Measurements from ENCODE around the gene TENT4B. TPM values are rescaled to one million over a fixed set of nuclear protein-coding genes. Genes with fewer than 3 reads are reported as not detected.
"Not testable (repeated sequence)": the region's sequence is repeated elsewhere in the genome, so short reads cannot be mapped to it uniquely, and the experiment has no call there.

Gene TENT4B
- total RNA-seq, 1 donor from 2014 or later = 10.9 TPM

- Mint-ChIP-seq H3K27me3 (ENCODE audit: low read depth) (peaks cover 2% of the 10 kb centered on the region), H3K4me1 (no peaks in the 10 kb centered on the region), H3K36me3 (peaks cover 2% of the 10 kb centered on the region), H3K4me3 (no peak overlapping the region), H3K9me3 (peaks cover 4% of the 10 kb centered on the region), H3K27ac (no peak overlapping the region)
- DNase-seq (ENCODE audit: low spot score in 2 of 2, unreplicated experiment in 2 of 2) = no peak
- TF ChIP-seq, protein P1, sequence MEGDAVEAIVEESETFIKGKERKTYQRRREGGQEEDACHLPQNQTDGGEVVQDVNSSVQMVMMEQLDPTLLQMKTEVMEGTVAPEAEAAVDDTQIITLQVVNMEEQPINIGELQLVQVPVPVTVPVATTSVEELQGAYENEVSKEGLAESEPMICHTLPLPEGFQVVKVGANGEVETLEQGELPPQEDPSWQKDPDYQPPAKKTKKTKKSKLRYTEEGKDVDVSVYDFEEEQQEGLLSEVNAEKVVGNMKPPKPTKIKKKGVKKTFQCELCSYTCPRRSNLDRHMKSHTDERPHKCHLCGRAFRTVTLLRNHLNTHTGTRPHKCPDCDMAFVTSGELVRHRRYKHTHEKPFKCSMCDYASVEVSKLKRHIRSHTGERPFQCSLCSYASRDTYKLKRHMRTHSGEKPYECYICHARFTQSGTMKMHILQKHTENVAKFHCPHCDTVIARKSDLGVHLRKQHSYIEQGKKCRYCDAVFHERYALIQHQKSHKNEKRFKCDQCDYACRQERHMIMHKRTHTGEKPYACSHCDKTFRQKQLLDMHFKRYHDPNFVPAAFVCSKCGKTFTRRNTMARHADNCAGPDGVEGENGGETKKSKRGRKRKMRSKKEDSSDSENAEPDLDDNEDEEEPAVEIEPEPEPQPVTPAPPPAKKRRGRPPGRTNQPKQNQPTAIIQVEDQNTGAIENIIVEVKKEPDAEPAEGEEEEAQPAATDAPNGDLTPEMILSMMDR (IDR thresholded peaks at IDR 0.05; ENCODE audit: unreplicated experiment) = no peak
These were observed 31.2 kb upstream of the TENT4B start for GRCh38 chr16:50121721-50122445.

- TF ChIP-seq, protein P1 (IDR thresholded peaks at IDR 0.05; ENCODE audit: unreplicated experiment) = no peak
- Mint-ChIP-seq H3K36me3 (peaks cover 2% of the 10 kb centered on the region), H3K4me1 (no peaks in the 10 kb centered on the region), H3K9me3 (peaks cover 4% of the 10 kb centered on the region), H3K4me3 (no peak overlapping the region), H3K27ac (no peak overlapping the region), H3K27me3 (ENCODE audit: low read depth) (peaks cover 2% of the 10 kb centered on the region)
- DNase-seq (ENCODE audit: low spot score in 2 of 2, unreplicated experiment in 2 of 2) = no peak
These were observed 29.7 kb upstream of the TENT4B start for GRCh38 chr16:50123417-50123816.

- no peaks in the 10 kb centered on the region for H3K4me1 Mint-ChIP-seq
- TF ChIP-seq, protein P1 (IDR thresholded peaks at IDR 0.05; ENCODE audit: unreplicated experiment) = no peak
- H3K4me3 Mint-ChIP-seq = no peak overlapping the region
- peaks cover 2% of the 10 kb centered on the region for H3K36me3 Mint-ChIP-seq
- H3K9me3 Mint-ChIP-seq = peaks cover 4% of the 10 kb centered on the region
- no peak overlapping the region for H3K27ac Mint-ChIP-seq
- H3K27me3 Mint-ChIP-seq (ENCODE audit: low read depth) = no peaks in the 10 kb centered on the region
- DNase-seq (ENCODE audit: low spot score in 2 of 2, unreplicated experiment in 2 of 2) = no peak
These were observed 28.3 kb upstream of the TENT4B start for GRCh38 chr16:50124769-50125168.

DNA sequence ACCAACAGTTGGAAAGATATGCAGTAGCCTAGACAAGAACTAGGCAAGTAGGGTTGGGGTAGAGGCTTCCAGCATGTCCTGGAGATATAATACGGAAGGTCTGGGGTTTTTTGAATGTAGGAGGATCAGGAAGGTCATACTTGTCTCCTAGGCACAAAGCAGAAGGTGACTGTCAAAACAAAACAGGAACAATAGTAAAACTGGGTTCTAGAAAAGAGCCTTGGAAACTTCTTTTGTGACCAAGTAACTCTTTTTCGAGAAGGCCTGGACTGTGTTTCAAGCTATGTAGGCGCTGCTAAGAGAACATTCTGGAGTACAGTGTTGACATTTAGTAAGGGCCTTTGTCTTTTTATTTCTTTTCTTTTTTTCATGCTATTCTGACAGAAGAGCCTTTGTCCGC, 26.9 kb upstream of the TENT4B start:
- DNase-seq (ENCODE audit: low spot score in 2 of 2, unreplicated experiment in 2 of 2) = no peak
- H3K4me3 Mint-ChIP-seq = no peak overlapping the region
- H3K9me3 Mint-ChIP-seq = peaks cover 4% of the 10 kb centered on the region
- H3K36me3 Mint-ChIP-seq = peaks cover 2% of the 10 kb centered on the region
- no peak overlapping the region for H3K27ac Mint-ChIP-seq
- H3K27me3 Mint-ChIP-seq (ENCODE audit: low read depth) = no peaks in the 10 kb centered on the region
- no peaks in the 10 kb centered on the region for H3K4me1 Mint-ChIP-seq
- TF ChIP-seq, protein P1 (IDR thresholded peaks at IDR 0.05; ENCODE audit: unreplicated experiment) = no peak

- H3K4me3 Mint-ChIP-seq; H3K4me1 Mint-ChIP-seq; DNase-seq (ENCODE audit: low spot score in 2 of 2, unreplicated experiment in 2 of 2); H3K27ac Mint-ChIP-seq; H3K27me3 Mint-ChIP-seq (ENCODE audit: low read depth); H3K9me3 Mint-ChIP-seq; H3K36me3 Mint-ChIP-seq: not testable (repeated sequence)
These were observed 20.5 kb upstream of the TENT4B start for GRCh38 chr16:50132571-50132970.

GRCh38 chr16:50133214-50133613, 19.9 kb upstream of the TENT4B start:
- TF ChIP-seq, protein P1 (IDR thresholded peaks at IDR 0.05; ENCODE audit: unreplicated experiment) = no peak
- Mint-ChIP-seq H3K36me3 (no peaks in the 10 kb centered on the region), H3K27me3 (ENCODE audit: low read depth) (no peaks in the 10 kb centered on the region), H3K4me3 (no peak overlapping the region), H3K9me3 (no peaks in the 10 kb centered on the region), H3K27ac (no peak overlapping the region), H3K4me1 (no peaks in the 10 kb centered on the region)
- no peak for DNase-seq (ENCODE audit: low spot score in 2 of 2, unreplicated experiment in 2 of 2)
